Measurements from ENCODE around the gene CALCB. TPM values are rescaled to one million over a fixed set of nuclear protein-coding genes. Genes with fewer than 3 reads are reported as not detected.

CALCB gene
- total RNA-seq (2012; rRNA removed) = not detected in 2 replicates
- not detected in 2 replicates for polyA plus RNA-seq (2012; rRNA removed)
- polyA plus RNA-seq (2012; cell fraction: cytosol; rRNA removed) = not detected in 2 replicates
- 0.15 TPM in 1 of 2 replicates, not detected in the other for polyA plus RNA-seq (2012; cell fraction: nucleus; rRNA removed; ENCODE audit: low replicate concordance)
- Bru-seq, nascent RNA = percentile 3 among the genes with signal in this experiment
- BruChase-seq, experiment 1, labeled RNA remaining after a 6-hour chase = percentile 4 among the genes with signal in this experiment
- percentile 6 among the genes with signal in this experiment for BruChase-seq, experiment 2, labeled RNA remaining after a 2-hour chase
- long read RNA-seq = 0 reads

GRCh38 chr11:15073361-15074205, at the start of gene CALCB:
TSS of gene CALCB (plus strand) at chr11:15073593. CDS start at chr11:15074719, 1,126 bp downstream.
- peak within 1 kb of the TSS; percentile 80 for H3K4me2 ChIP-seq (ENCODE audit: low read depth, low read length)
- no peak within 1 kb of the TSS for H4K5ac ChIP-seq (ENCODE audit: low read depth, low read length)
- no peaks in the 10 kb centered on the region for H3K9me3 ChIP-seq (ENCODE audit: control insufficient read depth, insufficient read depth, low read length)
- H3K27me3 ChIP-seq (ENCODE audit: control insufficient read depth, insufficient read depth, low read length) = peaks cover 45% of the 10 kb centered on the region
- H2BK120ac ChIP-seq (ENCODE audit: low read depth, low read length) = no peak within 1 kb of the TSS
- DNase-seq (peak; percentile 10), ATAC-seq (ENCODE audit: low read depth) (peak; percentile 73)
- POLR2A ChIA-PET (ENCODE audit: unreplicated experiment) = interaction anchor here (0.6 kb wide), 2 partner anchors 173 to 1532 kb away, joined by 4 to 8 read pairs; no protein-coding TSS in a partner anchor
- TF ChIP-seq RAD21 (IDR thresholded peaks at IDR 0.05; ENCODE audit: low read length) = no peak
- peak; percentile 94 for TF ChIP-seq CEBPB (IDR thresholded peaks at IDR 0.05; ENCODE audit: low read depth, low read length)
- H2AFZ ChIP-seq (replicated peaks; ENCODE audit: low read length, poor library complexity) = peak within 1 kb of the TSS; percentile 85
- peak within 1 kb of the TSS; percentile 49; the same call in 1 of the 2 replicates for H3K23ac ChIP-seq (ENCODE audit: low read depth, low read length)
- H3K14ac ChIP-seq (replicated peaks; ENCODE audit: low read depth, low read length) = no peak within 1 kb of the TSS
- H4K8ac ChIP-seq (ENCODE audit: low read depth in 2 of 2, low read length in 2 of 2) = no peak within 1 kb of the TSS
- H4K91ac ChIP-seq (ENCODE audit: insufficient read depth, low read depth, low read length) = no peak within 1 kb of the TSS
- H2AK9ac ChIP-seq (replicated peaks; ENCODE audit: low read depth, low read length, poor library complexity) = no peak within 1 kb of the TSS
- H4K20me1 ChIP-seq (ENCODE audit: insufficient read depth, low read length) = no peaks in the 10 kb centered on the region
- no peak within 1 kb of the TSS for H2AK5ac ChIP-seq (ENCODE audit: low read depth, low read length)
- 8% methylated on average over 26 of the region's 60 CpGs; no CpG with 5 or more reads in 1 of the 2 experiments for WGBS, 2 experiments (ENCODE audit: extremely low coverage in 2 of 2, insufficient read length in 1 of 2)
- peaks cover 4% of the 10 kb centered on the region; the same call in 1 of the 2 replicates for H3K4me1 ChIP-seq (ENCODE audit: control insufficient read depth, insufficient read depth, low read length)
- no peaks in the 10 kb centered on the region for H3K9me1 ChIP-seq (ENCODE audit: insufficient read depth, low read length)
- no peak within 1 kb of the TSS for H3K27ac ChIP-seq (ENCODE audit: insufficient read depth, low read length)
- H3K4ac ChIP-seq (ENCODE audit: low read depth, low read length) = no peak within 1 kb of the TSS
- no peak within 1 kb of the TSS for H3K9ac ChIP-seq (ENCODE audit: low read depth, low read length)
- BruUV-seq (replicated peaks) = no TSS peak
- no peak within 1 kb of the TSS for H2BK5ac ChIP-seq (ENCODE audit: low read depth, low read length, poor library complexity, severe bottlenecking)
- in situ Hi-C loops (cut with MboI; ENCODE audit: low sequenced_read_pairs) (no loop called here), dilution Hi-C loops (cut with HindIII; ENCODE audit: low sequenced_read_pairs, unreplicated experiment) (no loop called here), intact Hi-C loops (cut with micrococcal nuclease) (loop anchor here (2.0 kb wide), 1 partner anchor 99 kb away; no protein-coding TSS in a partner anchor)
- no peak within 1 kb of the TSS for H2BK20ac ChIP-seq (ENCODE audit: low read depth, low read length)
- H3K4me3 ChIP-seq (ENCODE audit: insufficient read depth, low read depth, low read length) = peak within 1 kb of the TSS; percentile 10; the same call in 1 of the 2 replicates
- no peak within 1 kb of the TSS for H3K56ac ChIP-seq (ENCODE audit: extremely low read depth, insufficient read depth, low read length)
- CTCF ChIA-PET = interaction anchor here (0.6 to 1.3 kb wide), 2 partner anchors 132 to 137 kb away, joined by 3 to 4 read pairs; no protein-coding TSS in a partner anchor
- no peak within 1 kb of the TSS for H2BK15ac ChIP-seq (ENCODE audit: low read depth, low read length)
- no peaks in the 10 kb centered on the region for H3K36me3 ChIP-seq (ENCODE audit: control insufficient read depth, insufficient read depth, low read length)
- H3K79me1 ChIP-seq (ENCODE audit: low read depth in 1 of 2, low read length in 2 of 2) = no peaks in the 10 kb centered on the region
- H3K18ac ChIP-seq (ENCODE audit: low read depth, low read length) = no peak within 1 kb of the TSS
